ENCODE results near the gene FRYL.

The FRYL gene

GRCh38 chr4:48556268-48556667, 223.8 kb downstream of the FRYL start:
- DNase-seq (ENCODE audit: low spot score), result no peak

GRCh38 chr4:48554606-48555005, 225.5 kb downstream of the FRYL start:
- no peak for DNase-seq (ENCODE audit: low spot score)

DNA sequence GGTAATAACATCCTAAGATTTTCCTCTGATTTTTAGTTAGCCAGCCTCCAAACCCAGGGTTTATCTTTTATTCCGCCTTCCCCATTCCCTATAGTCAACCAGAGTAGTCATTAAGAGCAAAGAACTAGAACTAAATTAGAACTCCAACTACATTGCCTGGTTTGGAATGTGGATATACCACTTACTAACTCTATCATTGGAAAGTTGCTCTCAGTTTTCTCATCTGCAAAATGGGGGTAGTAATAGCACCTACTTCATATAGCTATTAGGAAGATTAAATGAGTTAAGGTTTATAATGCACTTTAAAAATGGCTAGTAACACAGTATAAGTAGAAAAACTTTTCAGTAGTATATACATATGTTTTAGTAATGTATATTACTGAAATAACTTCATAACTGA, 226.4 kb downstream of the FRYL start:
- DNase-seq (ENCODE audit: low spot score), result no peak

DNA sequence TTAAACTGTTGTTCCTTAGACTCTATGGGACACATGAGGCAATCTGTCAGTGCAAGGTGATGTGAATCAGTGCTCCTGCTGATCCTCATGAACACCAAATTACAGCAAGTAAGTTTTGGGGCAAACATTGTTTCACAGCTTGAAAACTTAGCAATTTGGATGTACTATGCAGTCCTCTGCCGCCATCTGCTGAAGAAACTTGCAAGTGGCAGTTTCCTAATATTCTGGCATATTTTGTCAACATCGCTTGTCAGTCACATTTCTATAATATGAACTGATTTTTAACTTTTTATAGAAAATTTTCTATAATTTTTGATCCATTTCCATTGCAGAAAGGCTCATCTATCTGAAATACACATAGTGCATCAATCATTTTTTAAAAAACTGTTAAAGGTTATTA, 233.7 kb downstream of the FRYL start:
- DNase-seq (ENCODE audit: low spot score), result peak; percentile 15

DNA sequence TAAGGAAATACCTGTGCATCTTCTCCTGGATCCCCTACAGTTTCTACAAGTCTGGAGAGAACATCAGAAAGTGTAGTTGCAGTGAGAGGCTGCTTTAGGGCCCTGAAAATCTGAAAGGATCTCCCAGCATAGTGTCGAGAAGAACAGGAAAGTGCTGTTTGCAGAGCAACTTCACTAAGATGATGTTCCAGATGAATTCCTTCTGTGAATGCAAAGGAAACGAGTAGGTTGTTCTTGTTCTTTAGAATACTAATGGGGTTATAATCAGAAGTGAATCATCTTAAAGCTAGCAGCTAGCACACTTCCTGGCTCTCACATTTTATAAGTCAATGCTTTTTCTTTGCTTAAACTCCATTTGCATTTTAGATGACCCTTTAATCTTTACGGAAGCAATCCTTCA, 236.3 kb downstream of the FRYL start:
- no peak for DNase-seq (ENCODE audit: low spot score)

- no peak for DNase-seq (ENCODE audit: low spot score)
These were observed 237.2 kb downstream of the FRYL start for GRCh38 chr4:48542888-48543287.

GRCh38 chr4:48539597-48539996, 240.5 kb downstream of the FRYL start:
- DNase-seq (ENCODE audit: low spot score), result no peak

DNA sequence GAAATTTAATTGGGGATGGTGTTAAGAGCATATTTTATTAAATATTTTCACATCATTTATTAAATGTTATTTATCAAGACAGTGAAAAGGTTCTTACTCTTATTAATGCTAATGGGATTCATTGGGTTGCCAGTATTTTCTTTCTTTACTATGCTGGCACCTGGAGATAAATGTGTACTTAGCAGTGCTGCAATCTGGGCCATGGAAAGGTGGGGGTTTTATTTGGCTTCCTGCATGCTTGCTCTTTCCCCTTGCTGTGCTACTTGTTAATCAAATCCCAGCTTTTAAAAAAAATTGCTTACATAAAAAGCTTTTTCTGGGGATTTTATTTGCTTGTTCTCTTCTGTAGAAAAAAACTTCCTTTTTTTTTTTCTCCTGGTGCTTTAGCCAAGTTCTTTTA, 241.7 kb downstream of the FRYL start:
- no peak for DNase-seq (ENCODE audit: low spot score)

DNA sequence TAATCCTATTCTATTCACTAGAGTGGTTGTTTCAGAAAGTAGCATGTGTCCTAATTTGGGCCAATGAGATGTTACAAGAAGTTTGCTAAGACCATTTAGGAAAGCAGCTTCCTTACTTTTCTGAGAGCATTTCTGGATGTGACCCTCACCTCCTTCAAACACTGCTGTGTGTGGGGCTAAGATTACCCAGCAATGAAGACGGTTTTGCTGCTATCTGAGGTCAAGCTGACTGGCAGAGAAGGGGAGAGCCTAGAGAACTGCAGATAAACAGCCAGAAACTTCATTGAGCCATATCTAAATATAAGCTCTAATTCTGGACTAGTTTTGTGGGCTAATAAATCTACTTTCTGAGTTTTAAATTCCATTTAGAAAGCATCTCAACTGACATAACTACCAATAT, 253.7 kb downstream of the FRYL start:
- DNase-seq (ENCODE audit: low spot score), result no peak

DNA sequence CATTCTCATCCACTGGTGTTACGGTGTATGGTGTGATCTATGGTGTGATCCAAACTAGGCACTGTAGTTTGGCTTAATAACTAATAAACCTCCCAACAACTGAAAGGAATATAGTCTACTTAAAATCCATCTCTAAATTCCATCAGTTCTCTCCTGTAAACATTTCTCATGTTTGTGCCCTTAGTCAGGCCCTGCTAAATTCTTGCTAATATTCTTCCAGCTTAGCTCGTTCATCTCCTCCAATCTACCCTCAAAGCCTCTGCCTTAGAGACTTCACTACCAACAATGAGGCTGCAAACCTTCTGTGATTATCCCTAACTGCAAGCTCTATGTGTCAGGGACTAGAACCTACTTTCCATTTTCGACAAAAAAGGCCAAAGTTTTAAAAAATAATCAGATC, 261.9 kb downstream of the FRYL start:
- no peak for DNase-seq (ENCODE audit: low spot score)

- no peak for DNase-seq (ENCODE audit: low spot score)
These were observed 270.5 kb downstream of the FRYL start for GRCh38 chr4:48509543-48509942.

GRCh38 chr4:48506716-48507115, 273.4 kb downstream of the FRYL start:
- no peak for DNase-seq (ENCODE audit: low spot score)

GRCh38 chr4:48504352-48504751, 275.7 kb downstream of the FRYL start:
- no peak for DNase-seq (ENCODE audit: low spot score)

- no peak for DNase-seq (ENCODE audit: low spot score)
These were observed 276.1 kb downstream of the FRYL start for GRCh38 chr4:48504026-48504330.

- DNase-seq (ENCODE audit: low spot score), result no peak
These were observed 276.6 kb downstream of the FRYL start for GRCh38 chr4:48503233-48504025.

DNA sequence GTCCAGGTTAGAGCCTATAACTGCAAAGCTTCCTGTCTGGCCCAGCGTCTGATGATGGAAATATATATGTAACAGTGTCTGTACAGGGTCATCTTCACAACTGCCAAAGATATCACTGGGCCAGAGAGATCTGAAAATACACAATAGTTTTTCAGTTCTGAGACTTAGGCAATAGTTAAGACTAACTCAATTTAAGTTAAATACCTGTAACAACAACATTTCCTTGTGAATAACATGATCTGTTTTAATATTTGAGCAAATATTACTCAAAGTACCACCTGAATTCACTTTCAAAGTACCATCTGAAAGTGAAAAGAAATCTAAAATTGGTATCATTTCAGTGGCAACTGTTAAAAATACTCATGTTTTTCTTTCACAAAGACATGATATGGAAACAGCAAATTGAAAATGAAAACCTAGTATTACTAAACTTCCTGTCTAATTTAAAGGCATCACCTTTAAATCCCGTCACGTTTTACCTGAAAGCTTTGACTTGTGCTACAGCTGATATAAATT, 280.5 kb downstream of the FRYL start:
- DNase-seq (ENCODE audit: low spot score), result no peak

GRCh38 chr4:48498895-48499294, 281.2 kb downstream of the FRYL start:
- DNase-seq (ENCODE audit: low spot score), result no peak

- DNase-seq (ENCODE audit: low spot score), result no peak
These were observed 284.1 kb downstream of the FRYL start for GRCh38 chr4:48495941-48496340.

GRCh38 chr4:48493452-48494100, 286.5 kb downstream of the FRYL start:
- DNase-seq (ENCODE audit: low spot score), result no peak

- no peak for DNase-seq (ENCODE audit: low spot score)
These were observed 288.4 kb downstream of the FRYL start for GRCh38 chr4:48491514-48492176.

GRCh38 chr4:48490680-48491513, 289.2 kb downstream of the FRYL start:
- DNase-seq (ENCODE audit: low spot score), result no peak

- no peak for DNase-seq (ENCODE audit: low spot score)
These were observed 289.9 kb downstream of the FRYL start, which contains the start of gene ZAR1 for GRCh38 chr4:48490012-48490679. ZAR1 (plus strand) TSS chr4:48490252; CDS start chr4:48490292, 40 bp downstream.
